Progenitor cell of endocrine pancreas (in vitro differentiated cells): ENCODE data around the gene FRMD4A. TPM values are rescaled to one million over a fixed set of nuclear protein-coding genes. Genes with fewer than 3 reads are reported as not detected.

Experiments
- DNase-seq: peaks from one replicate; pipeline ENCODE4 v3.0.0; 2021; ENCODE audit warnings: low spot score; ENCODE audit not compliant: unreplicated experiment
- H3K27ac Mint-ChIP-seq: 2 replicates; pipeline ENCODE4 v1.8.0; 2021; ENCODE audit warnings: mild to moderate bottlenecking, moderate library complexity, mixed read lengths
- H3K27me3 Mint-ChIP-seq: 2 replicates; pipeline ENCODE4 v1.8.0; 2021; ENCODE audit warnings: mixed read lengths
- H3K36me3 Mint-ChIP-seq: 2 replicates; pipeline ENCODE4 v1.8.0; 2022; ENCODE audit warnings: mixed read lengths; ENCODE audit not compliant: insufficient read depth
- H3K4me1 Mint-ChIP-seq: 2 replicates; pipeline ENCODE4 v1.8.0; 2021; ENCODE audit warnings: low read depth, mixed read lengths
- H3K4me3 Mint-ChIP-seq: 2 replicates; pipeline ENCODE4 v1.8.0; 2021; ENCODE audit warnings: low read depth, mild to moderate bottlenecking, moderate library complexity, mixed read lengths
- H3K9me3 Mint-ChIP-seq: 2 replicates; pipeline ENCODE4 v1.8.0; 2021; ENCODE audit warnings: low read depth, mixed read lengths
- CTCF ChIP-seq: fragments of 200-600 bp; sonication (generic); IDR thresholded peaks from one replicate; pipeline ENCODE4 v1.5.0; 2021; ENCODE audit warnings: antibody characterized with exemption, mild to moderate bottlenecking; ENCODE audit not compliant: unreplicated experiment
- total RNA-seq: library from RNA; stranded (reverse); gene quantifications from 2 replicates; pipeline ENCODE4 v1.2.1, GENCODE V29; 2021

FRMD4A gene
- total RNA-seq, 1 donor from 2014 or later: 42.2 TPM

GRCh38 chr10:14022954-14023672 lies 307.6 kb downstream of the FRMD4A start:
- peaks cover 8% of the 10 kb centered on the region for H3K9me3 Mint-ChIP-seq
- no peaks in the 10 kb centered on the region for H3K4me1 Mint-ChIP-seq
- DNase-seq: no peak
- H3K36me3 Mint-ChIP-seq: peaks cover 4% of the 10 kb centered on the region
- no peak overlapping the region for H3K4me3 Mint-ChIP-seq
- H3K27ac Mint-ChIP-seq: no peak overlapping the region
- TF ChIP-seq CTCF: no peak
- H3K27me3 Mint-ChIP-seq: peaks cover 49% of the 10 kb centered on the region

GRCh38 chr10:14022052-14022451 lies 308.7 kb downstream of the FRMD4A start:
- Mint-ChIP-seq H3K27ac (no peak overlapping the region), H3K27me3 (peaks cover 49% of the 10 kb centered on the region), H3K36me3 (peaks cover 4% of the 10 kb centered on the region), H3K4me3 (no peak overlapping the region), H3K9me3 (peaks cover 8% of the 10 kb centered on the region), H3K4me1 (peaks cover 4% of the 10 kb centered on the region)
- no peak for DNase-seq
- TF ChIP-seq CTCF: no peak

GRCh38 chr10:14020037-14020664 lies 310.6 kb downstream of the FRMD4A start:
- no peak overlapping the region for H3K27ac Mint-ChIP-seq
- peaks cover 4% of the 10 kb centered on the region for H3K36me3 Mint-ChIP-seq
- H3K4me1 Mint-ChIP-seq: peaks cover 13% of the 10 kb centered on the region
- H3K4me3 Mint-ChIP-seq: no peak overlapping the region
- peaks cover 8% of the 10 kb centered on the region for H3K9me3 Mint-ChIP-seq
- DNase-seq: no peak
- TF ChIP-seq CTCF: no peak
- H3K27me3 Mint-ChIP-seq: peaks cover 58% of the 10 kb centered on the region

- Mint-ChIP-seq H3K4me3 (no peak overlapping the region), H3K36me3 (peaks cover 4% of the 10 kb centered on the region), H3K4me1 (peaks cover 13% of the 10 kb centered on the region), H3K9me3 (peaks cover 8% of the 10 kb centered on the region), H3K27ac (no peak overlapping the region), H3K27me3 (peaks cover 55% of the 10 kb centered on the region)
- no peak for TF ChIP-seq CTCF
- DNase-seq: no peak
These were observed 313.3 kb downstream of the FRMD4A start for GRCh38 chr10:14017467-14017866.

GRCh38 chr10:14016931-14017333 lies 313.8 kb downstream of the FRMD4A start:
- Mint-ChIP-seq H3K27me3 (peaks cover 53% of the 10 kb centered on the region), H3K27ac (no peak overlapping the region), H3K4me3 (no peak overlapping the region), H3K4me1 (peaks cover 13% of the 10 kb centered on the region), H3K9me3 (peaks cover 8% of the 10 kb centered on the region), H3K36me3 (peaks cover 4% of the 10 kb centered on the region)
- no peak for TF ChIP-seq CTCF
- DNase-seq: no peak
